GM21367 (cell line): ENCODE measurements around the gene FAM111A.

Source experiments
- ATAC-seq: cut with Tn5 transposase; IDR thresholded peaks from one replicate; pipeline ENCODE4 v1.9.1; 2021; ENCODE audit not compliant: unreplicated experiment

Gene FAM111A

DNA sequence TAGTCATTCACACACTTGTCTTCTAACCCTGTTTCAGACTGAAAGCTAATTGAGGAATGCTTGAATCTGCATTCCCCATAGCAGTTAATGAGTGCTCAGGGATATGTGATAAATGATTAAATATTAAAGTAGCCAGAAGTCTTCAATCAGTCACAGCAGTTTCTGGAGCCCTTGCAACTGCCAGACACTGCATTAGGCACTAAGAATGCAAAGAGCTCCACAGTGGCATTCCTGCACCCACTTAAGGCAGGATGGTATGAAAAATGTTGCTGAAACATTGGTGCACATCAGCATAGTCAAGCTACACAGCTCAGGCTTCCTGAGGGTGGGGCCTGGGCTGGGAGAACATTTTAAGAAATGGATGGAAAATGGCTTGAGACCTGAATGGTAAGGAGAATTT lies 35.7 kb downstream of the FAM111A start:
- ATAC-seq, result no peak

DNA sequence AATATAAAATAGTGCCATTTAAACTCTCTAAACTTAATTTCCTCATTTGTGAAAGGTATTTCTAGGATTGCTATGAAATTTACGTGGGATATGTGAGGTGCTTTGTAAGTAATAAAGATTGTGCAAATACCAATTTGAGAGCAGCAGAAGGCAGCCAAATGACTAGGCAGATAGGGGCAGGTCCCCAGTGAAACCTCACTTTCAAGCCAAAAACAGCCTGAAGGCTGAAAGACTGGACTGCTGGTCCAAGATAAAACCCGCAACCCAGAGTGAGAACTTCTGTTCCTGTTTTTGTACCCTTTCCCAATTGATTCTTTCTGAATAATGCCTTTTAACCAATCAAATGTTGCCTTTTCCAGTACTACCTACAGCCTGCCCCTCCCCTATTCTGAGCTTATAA lies 36.5 kb downstream of the FAM111A start:
- no peak for ATAC-seq

DNA sequence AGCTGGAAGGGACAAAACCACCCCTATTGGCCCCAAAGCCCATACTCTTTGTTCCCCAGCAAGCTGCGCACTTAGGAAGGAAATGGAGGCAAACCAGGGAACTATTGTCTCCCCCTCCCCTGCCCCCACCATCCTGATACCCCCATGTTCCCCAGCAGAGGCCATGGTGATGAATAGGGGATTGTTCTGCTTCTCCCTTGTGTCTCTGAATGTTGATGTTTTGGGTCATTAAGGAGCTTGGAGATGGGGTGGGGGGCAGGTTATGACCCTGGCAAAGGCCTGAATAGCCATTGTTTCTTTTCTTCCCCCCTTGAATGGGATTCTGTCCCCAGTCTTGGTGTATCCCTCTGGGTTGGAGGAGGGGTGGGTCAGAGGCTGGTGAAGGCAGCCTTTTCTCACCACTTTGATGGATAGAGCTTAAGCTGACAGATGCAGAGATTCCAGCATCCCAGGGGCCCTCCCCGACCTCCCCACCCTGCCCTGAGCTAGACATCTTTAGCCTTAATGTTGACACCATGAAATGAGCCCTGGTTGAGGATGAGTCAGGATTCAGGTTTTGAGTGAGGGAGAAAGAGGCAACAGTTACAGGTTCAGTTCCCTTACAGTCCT lies 37.6 kb downstream of the FAM111A start:
- no peak for ATAC-seq

DNA sequence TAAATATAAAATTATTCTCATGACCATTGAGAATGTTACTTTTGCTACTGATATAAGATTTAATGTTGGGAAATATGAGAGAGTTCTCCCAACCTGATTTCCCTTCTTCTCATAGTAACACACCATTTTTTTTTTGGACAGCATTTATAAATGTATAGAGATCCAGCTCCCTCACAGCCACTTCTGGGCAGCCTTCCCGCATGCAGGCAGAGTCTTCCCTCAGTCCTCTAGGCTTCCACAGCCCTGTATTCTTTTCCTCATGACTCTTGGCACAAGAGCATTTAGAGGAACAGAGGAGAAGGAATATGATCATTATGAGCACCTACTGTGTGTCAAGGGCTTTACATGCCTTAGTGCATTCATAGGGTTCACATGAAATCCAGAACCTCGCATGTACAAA lies 38.3 kb downstream of the FAM111A start:
- no peak for ATAC-seq

DNA sequence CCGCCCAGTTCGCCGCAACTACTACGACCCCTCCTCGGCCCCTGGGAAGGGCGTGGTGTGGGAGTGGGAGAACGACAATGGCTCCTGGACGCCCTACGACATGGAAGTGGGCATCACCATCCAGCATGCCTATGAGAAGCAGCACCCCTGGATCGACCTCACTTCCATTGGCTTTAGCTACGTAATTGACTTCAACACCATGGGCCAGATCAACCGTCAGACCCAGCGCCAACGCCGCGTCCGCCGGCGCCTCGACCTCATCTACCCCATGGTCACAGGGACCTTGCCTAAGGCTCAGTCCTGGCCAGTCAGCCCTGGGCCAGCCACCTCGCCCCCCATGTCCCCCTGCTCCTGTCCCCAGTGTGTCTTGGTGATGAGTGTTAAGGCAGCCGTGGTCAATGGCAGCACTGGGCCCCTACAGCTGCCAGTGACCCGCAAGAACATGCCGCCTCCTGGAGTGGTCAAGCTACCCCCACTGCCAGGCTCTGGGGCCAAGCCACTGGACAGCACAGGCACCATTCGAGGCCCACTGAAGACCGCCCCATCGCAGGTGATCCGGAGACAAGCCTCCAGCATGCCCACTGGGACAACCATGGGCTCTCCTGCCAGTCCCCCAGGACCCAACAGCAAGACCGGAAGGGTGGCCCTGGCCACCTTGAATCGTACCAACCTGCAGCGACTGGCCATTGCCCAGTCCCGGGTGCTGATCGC lies 39.2 kb downstream of the FAM111A start:
- ATAC-seq, result no peak

DNA sequence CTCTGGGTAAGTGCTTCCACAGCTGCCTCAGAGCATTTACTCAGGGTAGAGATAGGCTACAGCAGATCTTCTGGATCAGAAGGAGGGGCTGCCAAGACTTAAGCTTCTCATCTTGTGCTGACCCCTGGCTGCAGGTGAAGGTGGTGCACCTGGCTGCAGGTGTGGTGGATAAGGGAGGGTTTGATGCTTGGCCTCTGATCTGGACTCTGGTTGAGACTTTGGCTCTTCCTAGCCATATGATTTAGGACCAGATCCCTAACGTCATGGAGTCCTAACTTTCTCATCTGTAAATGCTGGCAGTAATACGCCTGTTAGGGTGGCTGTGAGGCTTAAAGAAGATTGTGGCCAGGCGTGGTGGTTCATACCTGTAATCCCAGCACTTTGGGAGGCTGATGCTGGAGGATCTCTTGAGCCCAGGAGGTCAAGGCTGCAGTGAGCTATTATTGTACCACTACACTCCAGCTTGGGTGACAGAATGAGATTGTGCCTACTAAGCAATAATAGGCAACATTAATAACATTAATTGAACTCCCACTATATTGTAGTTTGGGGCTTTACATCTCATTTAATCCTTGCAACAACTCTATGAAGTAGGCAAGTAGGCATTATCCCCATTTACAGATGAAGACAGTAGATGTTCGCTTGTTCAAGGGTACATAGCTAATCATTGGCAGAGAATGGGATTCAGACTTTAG lies 39.9 kb downstream of the FAM111A start:
- no peak for ATAC-seq

DNA sequence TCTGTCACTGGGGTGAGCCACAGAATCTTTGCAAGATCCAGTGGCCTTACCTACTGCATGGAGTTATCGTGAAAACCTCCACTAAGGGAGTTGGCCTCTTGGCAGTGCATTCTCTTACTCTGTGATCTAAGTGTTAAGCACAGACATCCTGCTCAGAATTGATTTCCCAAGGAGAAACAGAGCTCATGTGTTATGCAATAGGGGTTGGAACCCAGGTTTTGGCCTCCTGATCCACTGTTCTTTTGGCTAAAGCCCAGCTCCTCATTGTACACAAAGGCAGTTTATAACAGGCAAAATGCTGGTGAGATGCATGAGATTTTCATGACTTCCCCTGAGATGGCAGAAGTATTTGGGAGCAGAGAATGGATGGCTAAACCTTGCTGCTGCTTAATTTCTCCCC lies 41.1 kb downstream of the FAM111A start:
- ATAC-seq, result no peak

DNA sequence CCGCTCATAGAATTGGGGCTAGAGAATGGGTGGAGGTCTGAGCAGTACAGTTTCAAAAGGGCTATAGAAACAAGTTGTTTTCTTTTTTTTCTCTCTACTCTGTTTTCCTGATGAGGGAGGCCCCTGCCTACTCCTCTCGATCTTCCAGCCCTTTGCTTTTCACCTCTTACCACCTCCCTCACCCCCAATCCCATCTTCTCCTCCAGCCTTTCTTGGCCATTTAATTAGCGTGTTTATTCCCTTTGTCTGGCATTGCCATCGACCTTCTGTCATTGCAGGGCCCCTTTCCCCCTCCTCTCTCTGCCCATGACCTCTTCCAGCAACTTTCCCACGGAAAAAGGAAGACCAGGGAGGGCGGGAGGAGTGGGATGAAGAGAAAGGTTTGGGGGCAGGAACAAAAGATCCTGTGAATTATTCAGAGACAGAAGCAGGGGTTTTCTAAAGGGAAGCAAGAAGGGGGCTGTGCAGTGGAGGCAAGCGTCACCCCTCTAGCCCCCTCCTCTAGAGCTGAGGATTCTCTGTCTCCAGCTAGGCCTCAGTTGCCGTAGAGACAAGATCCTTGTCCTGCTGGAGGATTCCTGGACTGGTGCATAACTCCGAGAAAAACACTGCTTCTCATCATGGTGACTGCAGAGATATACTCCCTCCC lies 42.2 kb downstream of the FAM111A start:
- ATAC-seq, result no peak

DNA sequence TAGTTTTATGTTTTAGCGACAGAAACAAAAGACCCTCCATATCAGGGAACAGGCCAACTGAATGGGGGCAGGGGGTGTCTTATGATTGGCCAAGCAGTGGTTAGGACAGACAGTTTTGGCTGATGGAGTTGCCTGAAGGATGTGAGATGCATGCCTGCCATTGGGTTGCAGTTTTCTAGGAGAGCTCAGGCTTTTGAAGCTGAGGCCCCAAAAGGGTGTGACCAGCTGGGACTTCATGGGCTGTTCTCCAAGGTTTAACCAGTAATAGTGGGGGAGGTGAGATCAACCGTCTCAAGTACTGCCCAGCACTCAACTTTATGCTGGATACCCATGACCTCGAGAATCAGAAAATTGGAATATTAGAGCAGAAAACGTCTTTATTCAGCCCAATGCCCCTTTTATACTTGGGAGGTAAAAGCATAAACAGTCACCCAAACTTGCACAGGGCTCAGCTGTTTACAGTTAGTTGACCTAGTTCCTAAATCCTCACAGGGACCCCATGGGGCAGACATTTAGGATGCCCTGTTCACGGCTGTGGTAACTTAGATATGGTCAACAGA lies 42.8 kb downstream of the FAM111A start:
- ATAC-seq, result no peak

DNA sequence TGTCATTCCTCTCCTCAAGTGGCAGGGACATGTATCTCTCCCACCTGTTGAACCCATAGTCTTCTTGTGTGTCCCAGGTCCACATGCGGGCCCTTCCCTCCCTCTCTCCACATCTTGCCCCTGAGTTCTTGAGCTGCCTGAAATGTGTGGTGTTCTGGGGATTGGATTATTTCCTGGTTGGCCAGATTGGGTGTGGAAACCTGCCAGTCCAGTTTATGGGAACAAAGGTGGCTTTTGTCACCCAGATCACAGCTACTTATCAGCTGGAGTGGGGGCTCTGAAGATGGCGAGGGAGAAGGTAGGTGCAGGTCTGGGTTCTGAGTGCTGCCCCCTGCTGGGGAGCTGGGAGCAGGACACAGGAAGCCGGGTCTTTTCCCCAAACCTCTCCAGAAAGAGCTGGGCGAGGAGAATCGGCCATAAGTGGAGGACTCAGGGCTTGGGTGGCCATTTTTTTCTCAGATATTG lies 43.5 kb downstream of the FAM111A start:
- no peak for ATAC-seq

DNA sequence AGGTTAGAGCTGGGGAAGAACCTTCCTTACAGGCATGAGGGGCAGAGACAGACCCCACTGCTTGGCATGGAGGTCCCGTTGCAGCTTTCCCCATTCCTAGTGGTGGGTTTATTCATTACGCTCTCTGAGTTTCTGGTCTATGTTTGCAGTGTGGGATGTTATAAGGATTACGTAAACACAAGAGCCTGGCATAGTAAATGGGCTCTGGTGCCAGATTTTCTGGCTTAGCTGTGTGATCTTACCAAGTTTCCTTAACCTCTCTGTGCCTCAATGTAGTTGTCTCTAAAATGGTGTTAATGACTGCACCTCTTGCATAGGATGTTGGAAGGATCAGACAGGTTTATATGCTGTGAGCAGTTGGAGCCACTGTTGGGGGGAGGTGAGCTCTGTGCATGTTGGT lies 44.4 kb downstream of the FAM111A start:
- no peak for ATAC-seq

DNA sequence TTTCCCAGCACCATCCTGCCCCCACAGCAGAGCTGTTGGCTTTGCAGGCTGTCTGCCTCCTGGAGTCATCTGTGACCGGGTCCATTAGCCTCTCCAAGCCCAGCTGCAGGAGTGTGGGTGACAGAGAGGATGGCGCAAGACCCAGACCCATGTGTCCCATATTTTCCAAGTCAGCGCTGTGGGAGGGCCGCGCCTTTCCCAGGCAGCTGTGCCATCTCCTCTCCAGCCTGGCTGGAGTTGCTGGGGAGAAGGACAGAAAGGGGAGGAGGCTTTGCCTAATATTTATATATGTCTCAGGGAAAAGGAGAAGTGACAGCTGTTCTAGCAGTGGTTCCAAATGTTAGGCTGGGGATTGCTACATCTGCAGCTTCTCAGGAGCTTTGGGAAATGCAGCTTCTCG lies 44.9 kb downstream of the FAM111A start:
- no peak for ATAC-seq

DNA sequence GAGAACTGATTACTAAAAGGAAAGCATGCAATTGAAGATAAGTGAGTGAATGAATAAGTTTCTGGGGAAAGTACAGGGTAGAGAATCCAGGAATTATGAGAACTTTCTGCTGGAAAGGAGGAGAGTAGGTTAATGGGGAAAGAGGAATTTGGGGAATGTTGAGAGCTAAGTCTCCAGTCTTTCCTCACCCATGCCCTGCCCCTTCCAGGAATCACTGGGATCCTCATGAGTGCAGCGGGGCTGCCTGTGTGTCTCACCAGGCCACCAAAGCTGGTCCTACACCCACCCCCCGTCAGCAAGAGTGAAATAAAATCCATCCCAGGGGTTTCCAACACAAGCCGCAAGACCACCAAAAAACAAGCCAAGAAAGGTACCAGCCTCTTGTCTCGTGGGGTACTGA lies 46.3 kb downstream of the FAM111A start:
- ATAC-seq, result no peak

DNA sequence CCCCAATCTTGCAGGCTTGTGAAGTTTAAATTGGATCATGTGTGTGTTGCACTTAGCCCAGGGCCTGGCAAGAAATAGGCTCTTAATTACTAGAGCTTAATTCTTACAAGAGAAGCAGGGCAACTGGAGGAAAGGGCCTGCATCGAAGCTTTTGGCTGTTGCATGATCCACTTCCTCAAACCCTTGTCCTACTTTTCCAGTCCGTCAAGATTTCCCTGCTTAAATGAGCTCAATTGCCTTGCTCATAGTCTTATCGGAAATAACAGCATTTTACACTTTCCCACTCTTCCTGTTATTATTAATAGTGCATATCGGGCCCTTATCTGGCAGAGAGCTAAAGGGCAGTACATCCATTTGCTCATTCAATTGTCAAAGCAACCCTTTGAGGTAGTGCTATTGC lies 47.3 kb downstream of the FAM111A start:
- no peak for ATAC-seq

DNA sequence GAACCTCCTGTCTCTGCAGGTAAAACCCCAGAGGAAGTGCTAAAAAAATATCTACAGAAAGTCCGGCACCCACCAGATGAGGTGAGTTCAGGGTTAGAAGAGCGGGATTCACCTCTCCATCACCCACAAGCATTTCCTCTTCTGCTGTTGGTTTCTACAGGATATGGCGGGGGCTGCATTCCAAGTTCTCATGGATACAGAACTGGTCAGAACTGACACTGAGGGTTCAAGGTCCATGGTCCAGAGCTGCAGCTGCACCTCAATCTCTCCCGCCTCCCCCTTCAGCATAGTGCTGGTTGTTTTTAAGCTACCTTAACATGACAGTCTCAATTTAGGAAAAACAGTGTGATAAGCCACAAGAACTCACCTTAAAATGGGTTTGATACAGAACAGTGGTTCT lies 48.4 kb downstream of the FAM111A start:
- ATAC-seq, result no peak

DNA sequence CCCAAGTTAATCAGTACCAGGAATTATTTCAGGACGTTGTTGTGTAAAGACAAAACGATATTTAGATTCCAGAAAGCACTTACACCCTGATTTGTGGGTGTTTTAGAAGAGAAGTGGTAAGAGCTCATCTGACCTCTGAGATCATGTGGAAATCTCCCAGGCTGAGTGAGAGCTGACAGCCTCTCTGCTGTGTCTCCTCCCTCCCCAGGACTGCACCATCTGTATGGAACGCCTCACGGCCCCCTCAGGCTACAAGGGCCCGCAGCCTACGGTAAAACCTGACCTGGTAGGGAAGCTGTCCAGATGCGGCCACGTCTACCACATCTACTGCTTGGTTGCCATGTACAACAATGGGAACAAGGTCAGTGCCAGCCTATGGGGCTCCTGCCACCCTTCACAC lies 49.2 kb downstream of the FAM111A start:
- ATAC-seq, result no peak

DNA sequence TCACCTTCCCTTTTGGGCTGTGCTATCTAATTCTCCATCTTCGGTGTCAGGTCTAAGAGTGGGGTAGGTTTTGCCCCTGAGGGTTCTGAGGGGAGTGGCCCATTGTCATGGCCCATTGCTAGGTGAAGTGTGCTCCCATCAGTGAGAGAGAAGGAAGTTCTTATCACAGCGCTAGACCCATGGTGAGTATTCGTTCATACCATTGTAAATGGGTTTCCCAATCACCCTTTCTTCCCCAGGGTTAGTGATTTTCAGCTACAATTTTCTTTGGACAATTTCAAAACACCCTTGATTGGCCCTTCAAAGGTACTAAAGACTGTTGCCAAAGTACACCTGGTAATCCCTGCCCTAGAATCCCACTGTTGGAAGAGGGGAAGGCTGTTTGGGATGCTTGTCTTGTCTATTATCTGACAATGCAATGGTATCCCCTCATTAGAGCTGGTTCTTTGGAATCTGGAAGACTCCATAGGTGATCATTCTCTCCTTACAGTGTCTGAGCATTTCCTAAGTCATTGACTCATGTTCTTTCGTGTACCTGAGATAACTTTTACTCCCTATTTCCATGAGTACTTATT lies 49.9 kb downstream of the FAM111A start:
- no peak for ATAC-seq

DNA sequence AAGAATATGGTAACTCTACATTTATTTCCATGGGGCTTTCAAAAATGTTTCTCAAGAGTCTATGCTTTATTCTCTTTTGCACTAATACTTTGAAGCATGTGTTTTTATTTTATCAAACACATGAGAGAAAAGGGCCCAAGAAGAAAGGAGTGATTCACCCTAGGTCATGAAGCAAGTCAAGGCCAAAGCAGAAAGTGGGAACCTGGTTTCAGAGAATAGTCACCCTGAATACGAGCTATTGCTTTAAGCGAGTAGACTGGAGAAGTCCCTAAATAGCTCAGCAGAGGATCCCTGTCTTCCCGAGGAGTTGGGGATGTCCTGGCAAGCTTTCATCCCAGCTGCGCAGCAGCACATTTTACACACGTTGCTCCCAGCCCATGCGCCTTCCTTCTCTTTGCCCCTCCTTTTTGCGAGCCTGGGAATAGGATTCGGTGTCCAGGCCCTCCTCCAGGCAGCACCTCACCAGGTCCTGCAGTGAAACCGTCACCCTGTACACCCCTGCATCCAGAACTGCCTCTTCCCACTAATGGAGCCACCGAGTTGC lies 51.0 kb downstream of the FAM111A start:
- ATAC-seq, result no peak

DNA sequence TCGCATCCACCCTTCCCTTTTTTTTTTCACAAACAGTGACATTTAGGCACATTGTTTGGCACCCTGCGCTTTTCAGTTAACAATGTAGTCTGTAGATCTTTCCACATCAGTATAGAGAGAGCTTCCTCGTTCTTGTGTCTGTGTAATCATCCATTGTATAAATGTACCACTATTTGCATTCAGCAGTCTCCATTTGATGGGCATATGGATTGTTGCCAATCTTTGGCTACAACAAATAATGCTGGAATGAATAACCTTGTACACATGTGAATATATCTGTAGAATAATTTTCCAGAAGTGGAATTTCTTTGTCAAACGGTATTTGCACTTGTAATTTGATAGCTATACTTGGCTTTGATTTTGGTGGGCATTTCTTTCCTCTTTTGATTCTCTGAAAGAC lies 52.9 kb downstream of the FAM111A start:
- no peak for ATAC-seq

DNA sequence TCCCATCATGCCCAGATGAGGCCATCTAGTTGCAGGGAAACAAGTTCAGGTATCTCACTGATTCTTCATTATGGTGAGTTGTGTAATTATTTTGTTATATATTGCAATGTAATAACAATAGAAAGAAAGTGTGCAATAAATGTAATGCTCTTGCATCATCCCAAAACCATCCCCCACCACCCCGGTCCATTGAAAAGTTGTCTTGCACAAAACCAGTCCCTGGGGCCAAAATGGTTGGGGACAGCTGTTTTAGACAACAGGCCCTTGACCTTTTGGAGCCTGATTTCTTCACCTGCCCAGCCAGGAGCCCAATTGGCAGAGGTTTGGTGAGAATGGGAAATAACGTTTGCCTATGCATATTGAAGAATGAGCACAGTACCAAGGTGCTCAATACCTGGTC lies 54.1 kb downstream of the FAM111A start:
- no peak for ATAC-seq

DNA sequence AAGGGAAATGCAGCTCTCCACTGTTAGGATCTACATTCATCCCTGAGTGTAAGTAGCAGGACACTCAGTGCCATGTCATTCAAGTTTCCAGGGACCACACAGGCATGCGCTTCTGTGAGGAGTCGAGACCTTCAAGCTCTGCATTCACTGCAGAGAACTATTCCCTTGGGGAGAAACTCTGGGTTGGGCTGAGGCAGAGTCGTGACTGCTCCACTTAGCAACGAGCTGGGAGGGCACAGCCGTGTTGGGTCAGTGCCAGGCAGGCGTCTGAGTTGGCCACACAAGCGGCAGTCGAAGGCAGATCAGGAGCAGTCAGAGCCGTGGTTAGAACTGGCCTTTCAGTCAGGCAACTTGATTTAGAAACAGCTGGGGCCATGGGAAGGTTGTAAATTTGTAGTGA lies 55.3 kb downstream of the FAM111A start:
- ATAC-seq, result no peak
